Measurements from ENCODE around the gene IGSF9.

DNA sequence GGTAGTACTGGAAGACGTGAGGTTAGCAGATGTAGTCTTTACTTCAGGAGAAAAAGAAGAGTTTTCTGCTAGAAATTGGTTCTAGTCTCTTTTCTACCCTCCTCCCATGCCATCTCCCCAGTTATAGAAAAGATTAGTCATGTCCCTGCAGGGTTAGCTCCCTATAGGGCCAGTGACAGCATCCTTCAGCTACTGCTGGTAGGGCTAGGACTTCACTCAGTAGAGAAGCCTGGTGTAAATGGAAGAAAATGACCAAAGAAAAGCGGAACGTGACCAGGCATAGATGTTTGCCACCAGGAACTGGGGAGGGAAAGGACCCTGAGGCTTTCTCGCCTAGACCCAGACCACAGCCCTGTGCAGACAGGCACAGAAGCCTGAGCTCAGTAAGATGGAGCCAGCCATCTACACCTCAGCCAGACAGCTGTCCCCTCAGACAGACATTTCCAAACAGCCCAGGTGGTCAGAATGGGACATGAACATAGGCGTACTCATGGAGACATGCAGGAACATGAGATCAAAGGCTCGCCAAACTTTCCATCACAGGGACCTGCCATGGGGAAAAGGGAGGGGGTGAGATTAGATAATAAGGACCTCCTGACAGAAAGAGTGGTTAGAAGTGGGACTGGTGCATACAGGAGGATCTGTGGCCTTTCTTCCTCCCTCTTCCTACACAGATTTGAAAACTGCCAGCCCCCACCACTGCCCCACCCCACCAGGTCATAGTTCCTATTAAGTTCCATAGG lies 32.1 kb upstream of the IGSF9 start:
- TF ChIP-seq, protein P1, sequence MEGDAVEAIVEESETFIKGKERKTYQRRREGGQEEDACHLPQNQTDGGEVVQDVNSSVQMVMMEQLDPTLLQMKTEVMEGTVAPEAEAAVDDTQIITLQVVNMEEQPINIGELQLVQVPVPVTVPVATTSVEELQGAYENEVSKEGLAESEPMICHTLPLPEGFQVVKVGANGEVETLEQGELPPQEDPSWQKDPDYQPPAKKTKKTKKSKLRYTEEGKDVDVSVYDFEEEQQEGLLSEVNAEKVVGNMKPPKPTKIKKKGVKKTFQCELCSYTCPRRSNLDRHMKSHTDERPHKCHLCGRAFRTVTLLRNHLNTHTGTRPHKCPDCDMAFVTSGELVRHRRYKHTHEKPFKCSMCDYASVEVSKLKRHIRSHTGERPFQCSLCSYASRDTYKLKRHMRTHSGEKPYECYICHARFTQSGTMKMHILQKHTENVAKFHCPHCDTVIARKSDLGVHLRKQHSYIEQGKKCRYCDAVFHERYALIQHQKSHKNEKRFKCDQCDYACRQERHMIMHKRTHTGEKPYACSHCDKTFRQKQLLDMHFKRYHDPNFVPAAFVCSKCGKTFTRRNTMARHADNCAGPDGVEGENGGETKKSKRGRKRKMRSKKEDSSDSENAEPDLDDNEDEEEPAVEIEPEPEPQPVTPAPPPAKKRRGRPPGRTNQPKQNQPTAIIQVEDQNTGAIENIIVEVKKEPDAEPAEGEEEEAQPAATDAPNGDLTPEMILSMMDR (IDR thresholded peaks at IDR 0.05; ENCODE audit: low read depth, low read length) = no peak
- TF ChIP-seq EZH2phosphoT487 (IDR thresholded peaks at IDR 0.05; ENCODE audit: low read depth) = no peak
